Loucy (cell line): Measurements from ENCODE around the gene FOSL1.
A peak's percentile ranks its signal among the peaks of the same experiment; 100 is the strongest.

Experiments used
- H2AFZ ChIP-seq: fragments of 200-600 bp; sonication (generic); 2 replicates; pipeline ENCODE4 v1.6.0; 2016; ENCODE audit warnings: antibody characterized with exemption, mild to moderate bottlenecking, low read length, moderate library complexity
- H3F3A ChIP-seq: fragments of 200-600 bp; 2 replicates; pipeline ENCODE4 v1.6.0; 2016; ENCODE audit warnings: antibody characterized with exemption, low read depth, mild to moderate bottlenecking
- H3K27me3 ChIP-seq: fragments of 200-600 bp; sonication (generic); 2 replicates; pipeline ENCODE4 v1.6.1; 2014; ENCODE audit warnings: low read length, mild to moderate bottlenecking; ENCODE audit not compliant: insufficient read depth, poor library complexity, severe bottlenecking
- H3K36me3 ChIP-seq: fragments of 200-600 bp; sonication (generic); 2 replicates; pipeline ENCODE4 v1.6.1; 2016; ENCODE audit warnings: low read length; ENCODE audit not compliant: insufficient read depth
- H3K4me1 ChIP-seq: fragments of 200-600 bp; sonication (generic); 2 replicates; pipeline ENCODE4 v1.5.1; 2014; ENCODE audit warnings: low read length, mild to moderate bottlenecking; ENCODE audit not compliant: insufficient read depth, poor library complexity, severe bottlenecking
- H3K4me2 ChIP-seq: fragments of 200-600 bp; sonication (generic); 2 replicates; pipeline ENCODE4 v1.6.0; 2014; ENCODE audit warnings: antibody characterized with exemption, low read length, low read depth, mild to moderate bottlenecking; ENCODE audit not compliant: poor library complexity, severe bottlenecking
- H3K4me3 ChIP-seq: fragments of 200-600 bp; sonication (generic); 2 replicates; pipeline ENCODE4 v1.5.1; 2014; ENCODE audit warnings: low read length, mild to moderate bottlenecking, mixed read lengths; ENCODE audit not compliant: poor library complexity, severe bottlenecking
- H3K79me2 ChIP-seq: fragments of 200-600 bp; sonication (generic); 2 replicates; pipeline ENCODE4 v1.6.1; 2014; ENCODE audit warnings: low read length; ENCODE audit not compliant: insufficient read depth
- H3K9ac ChIP-seq: fragments of 200-600 bp; sonication (generic); 2 replicates; pipeline ENCODE4 v1.6.0; 2014; ENCODE audit warnings: mild to moderate bottlenecking, low read depth, low read length, moderate library complexity; ENCODE audit not compliant: poor library complexity, severe bottlenecking
- H3K9me2 ChIP-seq: fragments of 200-600 bp; sonication (generic); replicated peaks from 2 replicates; pipeline ENCODE4 v1.6.1; 2016; ENCODE audit warnings: low read depth, low read length, mixed read lengths
- H3K9me3 ChIP-seq: fragments of 200-600 bp; sonication (generic); 2 replicates; pipeline ENCODE4 v1.6.1; 2014; ENCODE audit warnings: mild to moderate bottlenecking, antibody characterized with exemption, low read length, low read depth; ENCODE audit not compliant: insufficient read depth
- H4K20me1 ChIP-seq: fragments of 200-600 bp; sonication (generic); 2 replicates; pipeline ENCODE4 v1.6.0; 2014; ENCODE audit warnings: antibody characterized with exemption, low read length, mild to moderate bottlenecking; ENCODE audit not compliant: insufficient read depth, poor library complexity, severe bottlenecking
- EZH2phosphoT487 ChIP-seq: fragments of 200-600 bp; IDR thresholded peaks from 2 replicates; pipeline ENCODE4 v1.6.1; 2018; ENCODE audit warnings: antibody characterized with exemption, mild to moderate bottlenecking, moderate library complexity, borderline replicate concordance
- TF ChIP-seq, protein P1 (sequence below): fragments of 200-600 bp; sonication (generic); conservative IDR thresholded peaks from 2 replicates; pipeline ENCODE4 v1.5.1; 2014; ENCODE audit warnings: mild to moderate bottlenecking, antibody characterized with exemption, low read length

The FOSL1 gene

DNA sequence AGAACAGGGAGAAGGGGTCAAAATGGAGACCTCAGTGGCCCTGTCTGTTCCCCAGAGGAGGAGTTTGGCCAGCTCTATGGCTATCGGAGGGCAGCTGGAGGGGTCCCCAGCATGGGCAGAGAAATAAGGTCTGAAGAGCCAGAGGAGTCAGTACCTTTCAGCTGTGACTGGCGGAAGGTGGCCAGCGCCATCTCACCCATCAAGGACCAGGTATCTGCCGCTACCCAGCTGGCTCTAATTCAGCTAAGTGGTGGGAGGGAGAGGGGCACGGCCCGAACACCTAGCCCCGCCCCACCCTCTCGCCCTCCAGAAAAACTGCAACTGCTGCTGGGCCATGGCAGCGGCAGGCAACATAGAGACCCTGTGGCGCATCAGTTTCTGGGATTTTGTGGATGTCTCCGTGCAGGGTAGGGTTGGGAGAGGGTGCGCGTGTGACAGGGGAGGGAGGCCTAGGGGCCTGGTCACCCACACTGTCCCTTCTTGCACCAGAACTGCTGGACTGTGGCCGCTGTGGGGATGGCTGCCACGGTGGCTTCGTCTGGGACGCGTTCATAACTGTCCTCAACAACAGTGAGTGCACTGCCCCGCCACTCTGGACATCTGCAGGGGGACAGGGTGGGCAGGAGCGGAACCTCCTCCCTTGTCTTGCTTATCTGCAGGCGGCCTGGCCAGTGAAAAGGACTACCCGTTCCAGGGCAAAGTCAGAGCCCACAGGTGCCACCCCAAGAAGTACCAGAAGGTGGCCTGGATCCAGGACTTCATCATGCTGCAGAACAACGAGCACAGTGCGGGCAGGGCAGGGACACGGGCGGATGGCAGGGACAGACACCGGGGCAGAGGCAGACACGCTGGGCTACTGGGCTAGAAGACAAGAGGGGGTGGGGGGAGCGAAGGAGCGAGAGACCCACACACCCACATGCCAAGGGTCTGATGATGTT is 17.8 kb downstream of the FOSL1 start:
- peaks cover 33% of the 10 kb centered on the region for H3K79me2 ChIP-seq
- H3K9me2 ChIP-seq, result no peaks in the 10 kb centered on the region
- H3K27me3 ChIP-seq, result no peaks in the 10 kb centered on the region
- H3F3A ChIP-seq, result no peaks in the 10 kb centered on the region
- no peak overlapping the region for H2AFZ ChIP-seq
- H3K9ac ChIP-seq, result peak overlapping the region; percentile 65
- H3K4me1 ChIP-seq, result peaks cover 55% of the 10 kb centered on the region
- H3K9me3 ChIP-seq, result no peaks in the 10 kb centered on the region
- H3K4me2 ChIP-seq, result peak overlapping the region; percentile 79
- TF ChIP-seq EZH2phosphoT487, result no peak
- TF ChIP-seq, protein P1, sequence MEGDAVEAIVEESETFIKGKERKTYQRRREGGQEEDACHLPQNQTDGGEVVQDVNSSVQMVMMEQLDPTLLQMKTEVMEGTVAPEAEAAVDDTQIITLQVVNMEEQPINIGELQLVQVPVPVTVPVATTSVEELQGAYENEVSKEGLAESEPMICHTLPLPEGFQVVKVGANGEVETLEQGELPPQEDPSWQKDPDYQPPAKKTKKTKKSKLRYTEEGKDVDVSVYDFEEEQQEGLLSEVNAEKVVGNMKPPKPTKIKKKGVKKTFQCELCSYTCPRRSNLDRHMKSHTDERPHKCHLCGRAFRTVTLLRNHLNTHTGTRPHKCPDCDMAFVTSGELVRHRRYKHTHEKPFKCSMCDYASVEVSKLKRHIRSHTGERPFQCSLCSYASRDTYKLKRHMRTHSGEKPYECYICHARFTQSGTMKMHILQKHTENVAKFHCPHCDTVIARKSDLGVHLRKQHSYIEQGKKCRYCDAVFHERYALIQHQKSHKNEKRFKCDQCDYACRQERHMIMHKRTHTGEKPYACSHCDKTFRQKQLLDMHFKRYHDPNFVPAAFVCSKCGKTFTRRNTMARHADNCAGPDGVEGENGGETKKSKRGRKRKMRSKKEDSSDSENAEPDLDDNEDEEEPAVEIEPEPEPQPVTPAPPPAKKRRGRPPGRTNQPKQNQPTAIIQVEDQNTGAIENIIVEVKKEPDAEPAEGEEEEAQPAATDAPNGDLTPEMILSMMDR, result no peak
- H3K4me3 ChIP-seq, result no peak overlapping the region
- H4K20me1 ChIP-seq, result peaks cover 6% of the 10 kb centered on the region
- peaks cover 11% of the 10 kb centered on the region; the same call in 1 of the 2 replicates for H3K36me3 ChIP-seq

DNA sequence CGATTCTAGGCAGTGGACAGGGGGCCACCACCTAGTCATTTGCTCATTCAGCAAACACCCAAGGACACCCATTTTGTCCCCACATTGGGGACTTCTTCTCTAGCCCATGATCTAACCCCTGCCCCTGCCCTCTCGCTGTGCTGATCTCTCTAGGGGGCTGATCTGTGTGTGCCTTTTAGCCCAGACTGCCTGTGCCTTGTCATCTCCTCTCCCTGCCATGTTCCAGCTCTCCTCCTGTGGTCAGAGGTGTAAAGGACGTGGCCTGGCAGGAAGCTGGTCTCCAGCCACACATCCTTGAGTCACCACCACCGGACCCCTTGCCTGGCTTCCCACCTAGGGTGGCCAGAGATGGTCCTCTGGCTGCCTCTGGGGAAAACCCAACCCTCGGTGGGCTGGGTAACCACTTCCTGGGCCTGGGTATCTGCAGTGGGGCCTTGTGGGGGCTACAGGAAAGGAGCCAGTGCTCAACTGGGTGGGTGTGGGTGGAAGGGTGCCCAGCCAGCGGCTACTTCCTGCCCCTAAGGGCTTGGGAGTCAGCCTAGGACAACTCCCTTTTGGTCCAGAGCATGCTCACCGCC is 19.3 kb downstream of the FOSL1 start:
- Histone ChIP-seq H3K4me1 (peaks cover 44% of the 10 kb centered on the region), H3K79me2 (peaks cover 18% of the 10 kb centered on the region; the same call in 1 of the 2 replicates), H3K27me3 (no peaks in the 10 kb centered on the region), H3K36me3 (peaks cover 11% of the 10 kb centered on the region; the same call in 1 of the 2 replicates), H3K9me3 (no peaks in the 10 kb centered on the region), H3K9me2 (no peaks in the 10 kb centered on the region), H3K4me3 (peak overlapping the region; percentile 63), H3K9ac (peak overlapping the region; percentile 65), H3F3A (no peaks in the 10 kb centered on the region), H3K4me2 (peak overlapping the region; percentile 79), H2AFZ (no peak overlapping the region), H4K20me1 (peaks cover 6% of the 10 kb centered on the region)
- TF ChIP-seq EZH2phosphoT487, result no peak
- TF ChIP-seq, protein P1, result no peak

DNA sequence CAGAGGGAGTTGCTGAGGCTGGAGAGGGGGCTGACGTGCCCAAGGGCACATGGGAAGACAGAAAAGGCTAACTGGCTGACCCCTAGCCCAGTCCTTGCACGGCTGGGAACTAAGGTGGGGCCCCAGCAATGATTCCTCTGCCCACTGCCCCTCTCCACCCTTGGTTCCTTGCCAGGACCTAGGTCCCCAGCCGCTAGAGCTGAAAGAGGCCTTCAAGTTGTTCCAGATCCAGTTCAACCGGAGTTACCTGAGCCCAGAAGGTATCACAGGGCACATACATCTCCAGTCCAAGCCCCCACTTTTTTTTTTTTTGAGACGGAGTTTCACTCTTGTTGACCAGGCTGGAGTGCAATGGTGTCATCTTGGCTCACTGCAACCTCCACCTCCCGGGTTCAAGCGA is 20.2 kb downstream of the FOSL1 start:
- Histone ChIP-seq H3K4me2 (peak overlapping the region; percentile 79), H3K9me2 (no peaks in the 10 kb centered on the region), H2AFZ (no peak overlapping the region), H3K9ac (peak overlapping the region; percentile 65), H3K27me3 (no peaks in the 10 kb centered on the region), H3F3A (no peaks in the 10 kb centered on the region), H3K9me3 (no peaks in the 10 kb centered on the region), H4K20me1 (peaks cover 6% of the 10 kb centered on the region), H3K4me1 (peaks cover 41% of the 10 kb centered on the region), H3K4me3 (peak overlapping the region; percentile 63), H3K79me2 (peaks cover 10% of the 10 kb centered on the region; the same call in 1 of the 2 replicates), H3K36me3 (peaks cover 11% of the 10 kb centered on the region; the same call in 1 of the 2 replicates)
- TF ChIP-seq EZH2phosphoT487, result no peak
- TF ChIP-seq, protein P1, result no peak
